ENCODE data around the gene PLCD3.

DNA sequence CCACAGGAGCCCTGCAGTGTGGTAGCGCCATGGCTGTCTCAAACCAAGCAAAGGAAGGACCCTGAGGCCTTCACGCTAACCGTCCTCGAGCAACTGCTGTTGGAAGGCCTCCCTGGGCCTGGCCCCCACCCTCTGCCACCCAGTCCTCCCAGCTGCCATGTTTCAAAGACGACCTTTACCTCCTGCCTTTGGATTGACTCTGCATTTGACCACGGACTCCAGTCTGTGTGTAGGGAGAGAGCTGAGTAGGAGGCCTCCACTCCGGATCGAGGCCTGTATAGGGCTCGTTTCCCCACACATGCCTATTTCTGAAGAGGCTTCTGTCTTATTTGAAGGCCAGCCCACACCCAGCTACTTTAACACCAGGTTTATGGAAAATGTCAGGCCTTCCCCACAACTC is 24.3 kb downstream of the PLCD3 start:
- peak in 1 of 3 donors; percentile 40 for TF ChIP-seq POLR2AphosphoS5 (IDR thresholded peaks at IDR 0.05)
- TF ChIP-seq, protein P1, sequence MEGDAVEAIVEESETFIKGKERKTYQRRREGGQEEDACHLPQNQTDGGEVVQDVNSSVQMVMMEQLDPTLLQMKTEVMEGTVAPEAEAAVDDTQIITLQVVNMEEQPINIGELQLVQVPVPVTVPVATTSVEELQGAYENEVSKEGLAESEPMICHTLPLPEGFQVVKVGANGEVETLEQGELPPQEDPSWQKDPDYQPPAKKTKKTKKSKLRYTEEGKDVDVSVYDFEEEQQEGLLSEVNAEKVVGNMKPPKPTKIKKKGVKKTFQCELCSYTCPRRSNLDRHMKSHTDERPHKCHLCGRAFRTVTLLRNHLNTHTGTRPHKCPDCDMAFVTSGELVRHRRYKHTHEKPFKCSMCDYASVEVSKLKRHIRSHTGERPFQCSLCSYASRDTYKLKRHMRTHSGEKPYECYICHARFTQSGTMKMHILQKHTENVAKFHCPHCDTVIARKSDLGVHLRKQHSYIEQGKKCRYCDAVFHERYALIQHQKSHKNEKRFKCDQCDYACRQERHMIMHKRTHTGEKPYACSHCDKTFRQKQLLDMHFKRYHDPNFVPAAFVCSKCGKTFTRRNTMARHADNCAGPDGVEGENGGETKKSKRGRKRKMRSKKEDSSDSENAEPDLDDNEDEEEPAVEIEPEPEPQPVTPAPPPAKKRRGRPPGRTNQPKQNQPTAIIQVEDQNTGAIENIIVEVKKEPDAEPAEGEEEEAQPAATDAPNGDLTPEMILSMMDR (IDR thresholded peaks at IDR 0.05 in 8 of 11, conservative IDR thresholded peaks at IDR 0.05 in 3 of 11) = no peak
